AG10803 (cell line): ENCODE results near the gene STK32B.

ENCODE experiments used
- DNase-seq: peaks from one replicate; pipeline ENCODE4 v3.0.0; 2010; ENCODE audit warnings: low read depth
- H3K4me3 ChIP-seq: 2 replicates; pipeline ENCODE4 v1.5.1; 2011; ENCODE audit warnings: mild to moderate bottlenecking, low read length, control low read depth
- CTCF ChIP-seq: conservative IDR thresholded peaks from 2 replicates; pipeline ENCODE4 v1.5.1; 2011; ENCODE audit warnings: mild to moderate bottlenecking, low read length, control low read depth, inconsistent platforms

STK32B gene

DNA sequence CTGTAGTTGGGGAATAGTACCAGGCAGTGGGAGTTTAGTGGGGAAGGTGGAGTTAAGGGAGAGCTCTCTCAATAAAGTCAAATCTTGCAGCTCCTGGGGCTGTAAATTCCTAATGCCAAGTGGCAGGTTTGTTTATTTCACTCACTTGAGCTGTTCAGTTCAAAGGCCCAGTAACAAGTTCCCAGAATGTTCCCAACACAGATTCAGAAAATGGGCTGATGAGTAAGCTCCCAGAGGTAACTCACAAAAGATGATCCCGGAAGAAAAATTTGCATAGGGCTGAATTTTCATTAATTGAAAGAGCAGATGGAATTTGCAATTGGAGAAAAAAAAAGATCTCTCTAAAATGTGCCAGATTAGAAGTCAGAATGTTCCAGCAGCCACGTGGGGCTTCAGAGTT, 370.9 kb downstream of the STK32B start:
- no peak overlapping the region for H3K4me3 ChIP-seq
- no peak for TF ChIP-seq CTCF

GRCh38 chr4:5423670-5424069, 372.4 kb downstream of the STK32B start:
- TF ChIP-seq CTCF: no peak
- no peak overlapping the region for H3K4me3 ChIP-seq
- no peak for DNase-seq

More for the DNA sequence above, 370.9 kb downstream of the STK32B start:
- no peak for DNase-seq

GRCh38 chr4:5424211-5424610, 372.9 kb downstream of the STK32B start:
- no peak overlapping the region for H3K4me3 ChIP-seq
- DNase-seq: no peak
- TF ChIP-seq CTCF: no peak

GRCh38 chr4:5424901-5425300, 373.6 kb downstream of the STK32B start:
- H3K4me3 ChIP-seq: no peak overlapping the region
- no peak for DNase-seq
- TF ChIP-seq CTCF: no peak

DNA sequence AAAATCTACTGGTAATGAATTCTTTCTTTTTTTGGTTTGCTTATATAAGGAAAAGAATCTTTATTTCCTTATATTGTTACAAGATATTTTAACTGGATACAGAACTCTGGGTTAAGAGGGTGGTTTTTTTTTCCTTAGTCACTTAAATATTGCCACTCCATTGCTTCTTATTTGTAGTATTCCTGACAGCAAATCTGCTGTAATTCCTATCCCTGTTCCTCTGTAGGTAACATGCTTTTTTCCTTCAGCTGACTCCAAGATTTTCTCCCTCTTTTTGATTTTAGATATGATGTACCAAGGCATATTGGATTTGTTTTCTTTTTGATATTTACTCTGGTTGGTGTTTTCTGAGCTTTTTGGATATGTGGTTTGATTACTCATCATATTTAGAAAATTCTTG, 378.5 kb downstream of the STK32B start:
- no peak for TF ChIP-seq CTCF
- DNase-seq: no peak
- no peak overlapping the region for H3K4me3 ChIP-seq

DNA sequence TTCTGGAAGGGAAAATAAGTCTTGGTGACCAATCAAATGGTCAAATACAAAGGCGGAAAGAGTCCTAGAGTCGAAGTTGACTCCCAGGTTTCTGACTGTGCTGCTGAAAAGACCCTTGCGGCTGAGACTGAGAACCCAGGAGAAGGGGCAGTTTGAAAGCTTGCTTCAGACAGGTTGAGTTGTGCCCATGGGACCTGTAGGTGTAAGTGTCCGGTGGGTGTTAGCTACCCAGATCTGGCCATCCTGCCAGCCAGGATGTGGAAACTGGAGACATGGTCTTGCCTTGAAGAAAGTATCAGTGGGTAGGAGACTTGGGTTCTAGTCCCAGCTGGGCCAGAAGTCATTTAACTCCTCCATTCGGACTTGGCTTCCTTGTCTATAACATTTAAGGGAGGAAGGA, 381.9 kb downstream of the STK32B start:
- DNase-seq: no peak
- TF ChIP-seq CTCF: no peak
- no peak overlapping the region for H3K4me3 ChIP-seq

- H3K4me3 ChIP-seq: no peak overlapping the region
- DNase-seq: no peak
- TF ChIP-seq CTCF: no peak
These were observed 383.9 kb downstream of the STK32B start for GRCh38 chr4:5435201-5435600.
